GM12872 (cell line): ENCODE measurements around the gene VSIG2.

Experiments
- CTCF ChIP-seq: IDR thresholded peaks from 3 replicates; pipeline ENCODE4 v1.5.1; 2011; ENCODE audit warnings: low read depth, mild to moderate bottlenecking, low read length, moderate library complexity; ENCODE audit not compliant: insufficient read depth

Gene VSIG2

GRCh38 chr11:124762105-124762623 is 10.1 kb upstream of the VSIG2 start, which contains the start of gene ESAM:
Gene ESAM (minus strand): TSS chr11:124762290. CDS start chr11:124762154, 136 bp downstream.
- TF ChIP-seq CTCF: no peak

GRCh38 chr11:124761301-124762104 is 9.4 kb upstream of the VSIG2 start:
- TF ChIP-seq CTCF: peak; percentile 40; the same call in 2 of the 3 replicates

GRCh38 chr11:124760806-124761205 is 8.8 kb upstream of the VSIG2 start:
- TF ChIP-seq CTCF: no peak

- TF ChIP-seq CTCF: no peak
Observed at GRCh38 chr11:124760205-124760652, 8.2 kb upstream of the VSIG2 start.

- no peak for TF ChIP-seq CTCF
Observed at GRCh38 chr11:124759266-124760204, 7.5 kb upstream of the VSIG2 start.

- peak; percentile 89 for TF ChIP-seq CTCF
Observed at GRCh38 chr11:124758355-124759265, 6.6 kb upstream of the VSIG2 start.
